GM20000 (cell line): Measurements from ENCODE around the gene B9D2.

Source experiments
- DNase-seq: peaks from one replicate; pipeline ENCODE4 v3.0.0; 2012; ENCODE audit warnings: low spot score
- CTCF ChIP-seq: IDR thresholded peaks from 2 replicates; pipeline ENCODE4 v1.5.1; 2012; ENCODE audit warnings: mild to moderate bottlenecking, control low read depth; ENCODE audit errors: extremely low read depth, missing control alignments

B9D2 gene

GRCh38 chr19:41362143-41362847 lies 1.7 kb downstream of the B9D2 start:
- no peak for DNase-seq
- no peak for TF ChIP-seq CTCF

- no peak for TF ChIP-seq CTCF
- no peak for DNase-seq
These were observed 4.2 kb downstream of the B9D2 start for GRCh38 chr19:41359741-41360140.

- no peak for DNase-seq
- no peak for TF ChIP-seq CTCF
These were observed 6.2 kb downstream of the B9D2 start for GRCh38 chr19:41357746-41358145.

- no peak for TF ChIP-seq CTCF
- no peak for DNase-seq
These were observed 6.8 kb downstream of the B9D2 start for GRCh38 chr19:41356984-41357739.

GRCh38 chr19:41355802-41356201 lies 8.1 kb downstream of the B9D2 start:
- DNase-seq: no peak
- TF ChIP-seq CTCF: no peak

- no peak for TF ChIP-seq CTCF
These were observed 8.9 kb downstream of the B9D2 start for GRCh38 chr19:41355035-41355434.

GRCh38 chr19:41354343-41354953 lies 9.5 kb downstream of the B9D2 start:
- no peak for TF ChIP-seq CTCF
- no peak for DNase-seq

More at GRCh38 chr19:41355035-41355434, 8.9 kb downstream of the B9D2 start:
- no peak for DNase-seq
